ENCODE results near the gene RPSA.

DNA sequence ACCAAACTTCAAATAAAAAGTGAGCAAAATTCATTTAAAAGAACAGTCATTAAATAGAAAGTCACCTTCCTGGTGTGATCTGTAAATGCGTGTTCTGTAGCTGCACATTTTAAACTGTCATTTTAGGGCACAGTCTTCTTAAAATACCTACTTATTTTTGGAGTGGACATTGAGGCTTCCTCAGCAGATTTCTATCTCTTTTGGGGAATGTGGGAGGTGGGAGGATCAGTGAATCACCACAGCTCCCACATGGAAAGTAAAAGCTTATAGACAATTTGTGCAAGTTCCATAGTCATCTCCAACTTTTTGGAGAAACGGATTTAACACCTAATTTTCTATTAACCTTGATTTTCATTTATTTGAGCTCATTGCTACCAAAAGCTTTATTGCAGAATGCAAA lies 39.9 kb downstream of the RPSA start:
- no peak for TF ChIP-seq ZNF331 (CRISPR knock-in tag; IDR thresholded peaks at IDR 0.05; ENCODE audit: low read depth)
- TF ChIP-seq, protein P1, sequence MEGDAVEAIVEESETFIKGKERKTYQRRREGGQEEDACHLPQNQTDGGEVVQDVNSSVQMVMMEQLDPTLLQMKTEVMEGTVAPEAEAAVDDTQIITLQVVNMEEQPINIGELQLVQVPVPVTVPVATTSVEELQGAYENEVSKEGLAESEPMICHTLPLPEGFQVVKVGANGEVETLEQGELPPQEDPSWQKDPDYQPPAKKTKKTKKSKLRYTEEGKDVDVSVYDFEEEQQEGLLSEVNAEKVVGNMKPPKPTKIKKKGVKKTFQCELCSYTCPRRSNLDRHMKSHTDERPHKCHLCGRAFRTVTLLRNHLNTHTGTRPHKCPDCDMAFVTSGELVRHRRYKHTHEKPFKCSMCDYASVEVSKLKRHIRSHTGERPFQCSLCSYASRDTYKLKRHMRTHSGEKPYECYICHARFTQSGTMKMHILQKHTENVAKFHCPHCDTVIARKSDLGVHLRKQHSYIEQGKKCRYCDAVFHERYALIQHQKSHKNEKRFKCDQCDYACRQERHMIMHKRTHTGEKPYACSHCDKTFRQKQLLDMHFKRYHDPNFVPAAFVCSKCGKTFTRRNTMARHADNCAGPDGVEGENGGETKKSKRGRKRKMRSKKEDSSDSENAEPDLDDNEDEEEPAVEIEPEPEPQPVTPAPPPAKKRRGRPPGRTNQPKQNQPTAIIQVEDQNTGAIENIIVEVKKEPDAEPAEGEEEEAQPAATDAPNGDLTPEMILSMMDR (conservative IDR thresholded peaks at IDR 0.05; ENCODE audit: low read depth in 2 of 2) = no peak
- no peak for TF ChIP-seq EZH2 (IDR thresholded peaks at IDR 0.05; ENCODE audit: low read depth, unreplicated experiment)
- no peak for TF ChIP-seq EZH2phosphoT487 (IDR thresholded peaks at IDR 0.05; ENCODE audit: unreplicated experiment)
